Heart left ventricle (tissue), 13 donors: ENCODE data around the gene HS3ST5.

Source experiments
- POLR2A ChIP-seq, 2 donors: fragments of 450-650 bp; IDR thresholded peaks; one replicate each; pipeline ENCODE4 v1.6.1; 2017; ENCODE audit warnings: antibody characterized with exemption in 2 of 2, mild to moderate bottlenecking in 2 of 2, moderate library complexity in 2 of 2
- TF ChIP-seq, protein P1 (sequence below), 12 donors: fragments of 200-600 bp; sonication (generic) in 4 of 12; IDR thresholded peaks; one replicate each; pipeline versions ENCODE4 v1.5.0 to v1.8.0; 2018 to 2022; ENCODE audit warnings: antibody characterized with exemption in 12 of 12, mild to moderate bottlenecking in 5 of 12
- donor health status: ischemic (EF 13 %, LVEDD 7.1; RV severe dilation, severe dysfunction).
- donor health status: DM: no; HTN: yes; CAD: no.
- donor health status: DM: no; HTN: no; CAD: no.
- donor health status: ischemic (EF 25% LVEDD 6.9; RV normal size, moderate dysfunction).
- donor health status: ischemic (EF 25% LVEDD 5.7; RV mildly dilated, moderate dysfunction).
- donor health status: ischemic (EF 35%, LVEDD 5.7; RV mildly dilated, moderate dysfunction).
- donor health status: nonischemic (EF 11% LVEDD 7.7; RV severe dilation, severe dysfunction).
- donor health status: DM: yes; HTN: yes; CAD: no.
- donor health status: PGD.
- donor health status: ischemic (EF 29% LVEDD 5.4; RV normal size, mild dysfunction).
- donor health status: nonischemic (EF 23%, LVEDD 6.1; RV moderate dilation, normal function).

DNA sequence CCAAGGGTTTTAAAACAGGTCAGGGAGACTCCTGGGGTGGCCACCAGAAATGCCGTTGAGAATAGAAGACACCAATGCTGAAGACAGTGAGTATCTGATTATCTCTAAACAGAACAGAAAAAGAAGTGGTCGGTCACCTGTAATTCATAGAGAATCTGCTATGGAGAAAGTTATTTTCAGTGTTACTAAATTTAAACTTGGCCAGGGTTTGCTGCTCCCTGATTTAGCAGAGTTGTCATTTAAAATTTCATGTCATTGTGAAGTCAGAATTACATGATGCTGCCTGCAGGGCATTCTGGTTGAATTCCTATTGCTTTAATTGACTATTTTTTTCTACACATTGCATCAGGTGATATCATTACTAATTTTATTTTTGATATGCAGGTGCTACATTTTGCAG lies 114.1 kb downstream of the HS3ST5 start:
- TF ChIP-seq, protein P1, sequence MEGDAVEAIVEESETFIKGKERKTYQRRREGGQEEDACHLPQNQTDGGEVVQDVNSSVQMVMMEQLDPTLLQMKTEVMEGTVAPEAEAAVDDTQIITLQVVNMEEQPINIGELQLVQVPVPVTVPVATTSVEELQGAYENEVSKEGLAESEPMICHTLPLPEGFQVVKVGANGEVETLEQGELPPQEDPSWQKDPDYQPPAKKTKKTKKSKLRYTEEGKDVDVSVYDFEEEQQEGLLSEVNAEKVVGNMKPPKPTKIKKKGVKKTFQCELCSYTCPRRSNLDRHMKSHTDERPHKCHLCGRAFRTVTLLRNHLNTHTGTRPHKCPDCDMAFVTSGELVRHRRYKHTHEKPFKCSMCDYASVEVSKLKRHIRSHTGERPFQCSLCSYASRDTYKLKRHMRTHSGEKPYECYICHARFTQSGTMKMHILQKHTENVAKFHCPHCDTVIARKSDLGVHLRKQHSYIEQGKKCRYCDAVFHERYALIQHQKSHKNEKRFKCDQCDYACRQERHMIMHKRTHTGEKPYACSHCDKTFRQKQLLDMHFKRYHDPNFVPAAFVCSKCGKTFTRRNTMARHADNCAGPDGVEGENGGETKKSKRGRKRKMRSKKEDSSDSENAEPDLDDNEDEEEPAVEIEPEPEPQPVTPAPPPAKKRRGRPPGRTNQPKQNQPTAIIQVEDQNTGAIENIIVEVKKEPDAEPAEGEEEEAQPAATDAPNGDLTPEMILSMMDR (IDR thresholded peaks at IDR 0.05) = no peak
- TF ChIP-seq POLR2A (IDR thresholded peaks at IDR 0.05) = no peak
